ENCODE results near the gene TMEM179B. TPM values are rescaled to one million over a fixed set of nuclear protein-coding genes. Genes with fewer than 3 reads are reported as not detected.
A peak's percentile ranks its signal among the peaks of the same experiment; 100 is the strongest.

TMEM179B gene
- total and polyA plus RNA-seq, 2 of the 13 experiments (the other 11 are each of a cell fraction or from before 2014, with no cell fraction given) = 24.8 to 25.7 TPM

- TF ChIP-seq ZNF747 (CRISPR knock-in tag; IDR thresholded peaks at IDR 0.05; ENCODE audit: borderline replicate concordance) (no peak), FIP1L1 (IDR thresholded peaks at IDR 0.05; ENCODE audit: borderline replicate concordance, insufficient read depth, low read depth, low read length) (0 out of 2 replicates have a peak, but pooled peaks have one; percentile 58), ZNF615 (CRISPR knock-in tag; IDR thresholded peaks at IDR 0.05; ENCODE audit: borderline replicate concordance) (0 out of 2 replicates have a peak, but pooled peaks have one; percentile 58), ZBED4 (CRISPR knock-in tag; IDR thresholded peaks at IDR 0.05; ENCODE audit: borderline replicate concordance) (peak; percentile 78; the same call in 1 of the 2 replicates), UBTF (CRISPR knock-in tag; IDR thresholded peaks at IDR 0.05) (peak; percentile 52; the same call in 1 of the 2 replicates), ZNF251 (CRISPR knock-in tag; IDR thresholded peaks at IDR 0.05) (no peak), ZNF777 (CRISPR knock-in tag; IDR thresholded peaks at IDR 0.05) (peak; percentile 67; the same call in 1 of the 2 replicates), HBP1 (CRISPR knock-in tag; IDR thresholded peaks at IDR 0.05; ENCODE audit: low read depth) (peak; percentile 64; the same call in 1 of the 2 replicates), ZUFSP (CRISPR knock-in tag; IDR thresholded peaks at IDR 0.05; ENCODE audit: borderline replicate concordance) (no peak), SAP130 (CRISPR knock-in tag; IDR thresholded peaks at IDR 0.05; ENCODE audit: low read depth) (peak; percentile 55; the same call in 1 of the 2 replicates), HNRNPL (IDR thresholded peaks at IDR 0.05; ENCODE audit: low read depth, low read length) (0 out of 2 replicates have a peak, but pooled peaks have one; percentile 62), PATZ1 (CRISPR knock-in tag; IDR thresholded peaks at IDR 0.05) (peak; percentile 34; the same call in 1 of the 2 replicates), RAD21 (CRISPR knock-in tag; IDR thresholded peaks at IDR 0.05) (peak; percentile 81), HOXA5 (CRISPR knock-in tag; IDR thresholded peaks at IDR 0.05) (peak; percentile 36; the same call in 1 of the 2 replicates), ZNF3 (CRISPR knock-in tag; IDR thresholded peaks at IDR 0.05) (no peak), EP300 (IDR thresholded peaks at IDR 0.05; ENCODE audit: low read depth in 2 of 2, low read length in 2 of 2) (no peak), EP300 (CRISPR knock-in tag; IDR thresholded peaks at IDR 0.05; ENCODE audit: borderline replicate concordance) (no peak)
These were observed 741 bp upstream of the TMEM179B start (continued) for GRCh38 chr11:62786318-62787004.
